GM12864 (cell line): ENCODE measurements around the gene BMF.
"Not testable (repeated sequence)": the region's sequence is repeated elsewhere in the genome, so short reads cannot be mapped to it uniquely, and the experiment has no call there.

Experiments used
- DNase-seq: peaks from one replicate; pipeline ENCODE4 v3.0.0-alpha.2; 2011; ENCODE audit warnings: low read depth
- H3K4me3 ChIP-seq: 2 replicates; pipeline ENCODE4 v1.5.1; 2011; ENCODE audit warnings: mild to moderate bottlenecking, low read depth, low read length, control low read depth
- CTCF ChIP-seq: IDR thresholded peaks from 2 replicates; pipeline ENCODE4 v1.5.1; 2011; ENCODE audit warnings: low read depth, mild to moderate bottlenecking, moderate library complexity, low read length, control low read depth, inconsistent platforms; ENCODE audit errors: missing control alignments

BMF gene

GRCh38 chr15:40108855-40109735 lies at the start of gene BMF:
Gene BMF, minus strand, starts transcription at chr15:40108879. Its CDS starts 2,793 bp downstream, at chr15:40106086.
- peak; percentile 13 for TF ChIP-seq CTCF
- H3K4me3 ChIP-seq, result peak within 1 kb of the TSS; percentile 74
- DNase-seq, result peak; percentile 94

- no peak for DNase-seq
- TF ChIP-seq CTCF, result no peak
- H3K4me3 ChIP-seq, result no peak overlapping the region
Observed at GRCh38 chr15:40157778-40158447, 49.2 kb upstream of the BMF start.

- H3K4me3 ChIP-seq, result no peak overlapping the region
- DNase-seq, result no peak
- no peak for TF ChIP-seq CTCF
Observed at GRCh38 chr15:40155270-40155910, 46.7 kb upstream of the BMF start.

GRCh38 chr15:40154821-40155220 lies 46.1 kb upstream of the BMF start:
- not testable (repeated sequence) for DNase-seq, H3K4me3 ChIP-seq

- no peak for DNase-seq
- H3K4me3 ChIP-seq, result no peak overlapping the region
- no peak for TF ChIP-seq CTCF
Observed at GRCh38 chr15:40151991-40152390, 43.3 kb upstream of the BMF start.

GRCh38 chr15:40151499-40151898 lies 42.8 kb upstream of the BMF start:
- DNase-seq, result no peak
- TF ChIP-seq CTCF, result no peak
- no peak overlapping the region for H3K4me3 ChIP-seq
